GM23248 (cell line): ENCODE results near the gene ZNF77. TPM values are rescaled to one million over a fixed set of nuclear protein-coding genes. Genes with fewer than 3 reads are reported as not detected.
"Not testable (repeated sequence)": the region's sequence is repeated elsewhere in the genome, so short reads cannot be mapped to it uniquely, and the experiment has no call there.

Experiments used
- DNase-seq: peaks from one replicate; pipeline ENCODE4 v3.0.0-alpha.2; 2015
- H2AFZ ChIP-seq: fragments of 200-600 bp; sonication (generic); 2 replicates; pipeline ENCODE4 v1.6.1; 2016; ENCODE audit warnings: antibody characterized with exemption
- H3F3A ChIP-seq: fragments of 200-600 bp; sonication (generic); 2 replicates; pipeline ENCODE4 v1.6.1; 2016; ENCODE audit warnings: mild to moderate bottlenecking, antibody characterized with exemption, mixed run types; ENCODE audit not compliant: insufficient read depth
- H3K27ac ChIP-seq: fragments of 200-600 bp; sonication (generic); 2 replicates; pipeline ENCODE4 v1.5.1; 2016; ENCODE audit warnings: mild to moderate bottlenecking
- H3K27me3 ChIP-seq: fragments of 200-600 bp; sonication (generic); replicated peaks from 2 replicates; pipeline ENCODE4 v1.6.1; 2016; ENCODE audit warnings: mild to moderate bottlenecking; ENCODE audit not compliant: insufficient read depth
- H3K36me3 ChIP-seq: fragments of 200-600 bp; sonication (generic); 2 replicates; pipeline ENCODE4 v1.6.1; 2016; ENCODE audit warnings: low read depth, mild to moderate bottlenecking
- H3K4me1 ChIP-seq: fragments of 200-600 bp; sonication (generic); 2 replicates; pipeline ENCODE4 v1.6.1; 2016; ENCODE audit warnings: mild to moderate bottlenecking; ENCODE audit not compliant: insufficient read depth
- H3K4me2 ChIP-seq: fragments of 200-600 bp; sonication (generic); one replicate; pipeline ENCODE4 v1.6.1; 2016; ENCODE audit warnings: mild to moderate bottlenecking; ENCODE audit not compliant: unreplicated experiment
- H3K4me3 ChIP-seq: fragments of 200-600 bp; sonication (generic); 2 replicates; pipeline ENCODE4 v1.5.1; 2016; ENCODE audit warnings: mild to moderate bottlenecking
- H3K79me2 ChIP-seq: fragments of 200-600 bp; sonication (generic); 2 replicates; pipeline ENCODE4 v1.6.1; 2016; ENCODE audit warnings: mild to moderate bottlenecking; ENCODE audit not compliant: insufficient read depth
- H3K9ac ChIP-seq: fragments of 200-600 bp; sonication (generic); 2 replicates; pipeline ENCODE4 v1.6.1; 2016; ENCODE audit warnings: mild to moderate bottlenecking
- H3K9me2 ChIP-seq: fragments of 200-600 bp; sonication (generic); 2 replicates; pipeline ENCODE4 v1.6.1; 2016; ENCODE audit warnings: mixed run types, mild to moderate bottlenecking, moderate library complexity; ENCODE audit not compliant: insufficient read depth
- H3K9me3 ChIP-seq: fragments of 200-600 bp; sonication (generic); one replicate; pipeline ENCODE4 v1.6.1; 2017; ENCODE audit warnings: low read depth
- H4K20me1 ChIP-seq: fragments of 200-600 bp; sonication (generic); 2 replicates; pipeline ENCODE4 v1.6.0; 2016; ENCODE audit not compliant: insufficient read depth
- EZH2 ChIP-seq: fragments of 200-600 bp; sonication (generic); IDR thresholded peaks from 2 replicates; pipeline ENCODE4 v1.6.1; 2018; ENCODE audit warnings: antibody characterized with exemption, mild to moderate bottlenecking; ENCODE audit not compliant: insufficient read depth, poor library complexity, severe bottlenecking
- EZH2phosphoT487 ChIP-seq: fragments of 200-600 bp; sonication (generic); IDR thresholded peaks from 2 replicates; pipeline ENCODE4 v1.6.1; 2018; ENCODE audit warnings: antibody characterized with exemption, moderate library complexity, mild to moderate bottlenecking, low read depth; ENCODE audit not compliant: insufficient read depth
- WGBS, 2 experiments: methylation state at CpG; one replicate each; pipeline ENCODE4 v1.1.6; 2015 to 2017; ENCODE audit warnings: low lambda C conversion rate in 2 of 2, low coverage in 1 of 2; ENCODE audit errors: missing lambda C conversion rate in 2 of 2; 5-methylcytosine and 5-hydroxymethylcytosine counted together
- in situ Hi-C: fragments of 300-500 bp; cut with MboI; formaldehyde crosslinking; loops from 2 replicates; pipeline ENCODE4 v1.15.0; 2020
- polyA plus RNA-seq: library from polyadenylated mRNA; unstranded; fragments of >200 nt; fragmentation: Nextera tagmentation; extraction: Ambion mirVana; gene quantifications from 2 replicates; pipeline ENCODE4 v1.2.1, GENCODE V29; 2016
- total RNA-seq: library from RNA; depleted of rRNA; stranded (reverse); fragments of >200 nt; shearing (Covaris generic); gene quantifications from 2 replicates; pipeline ENCODE4 v1.2.3, GENCODE V29; 2014

The ZNF77 gene
- total and polyA plus RNA-seq, 2 experiments from 2014 or later: 1.1 to 1.2 TPM

DNA sequence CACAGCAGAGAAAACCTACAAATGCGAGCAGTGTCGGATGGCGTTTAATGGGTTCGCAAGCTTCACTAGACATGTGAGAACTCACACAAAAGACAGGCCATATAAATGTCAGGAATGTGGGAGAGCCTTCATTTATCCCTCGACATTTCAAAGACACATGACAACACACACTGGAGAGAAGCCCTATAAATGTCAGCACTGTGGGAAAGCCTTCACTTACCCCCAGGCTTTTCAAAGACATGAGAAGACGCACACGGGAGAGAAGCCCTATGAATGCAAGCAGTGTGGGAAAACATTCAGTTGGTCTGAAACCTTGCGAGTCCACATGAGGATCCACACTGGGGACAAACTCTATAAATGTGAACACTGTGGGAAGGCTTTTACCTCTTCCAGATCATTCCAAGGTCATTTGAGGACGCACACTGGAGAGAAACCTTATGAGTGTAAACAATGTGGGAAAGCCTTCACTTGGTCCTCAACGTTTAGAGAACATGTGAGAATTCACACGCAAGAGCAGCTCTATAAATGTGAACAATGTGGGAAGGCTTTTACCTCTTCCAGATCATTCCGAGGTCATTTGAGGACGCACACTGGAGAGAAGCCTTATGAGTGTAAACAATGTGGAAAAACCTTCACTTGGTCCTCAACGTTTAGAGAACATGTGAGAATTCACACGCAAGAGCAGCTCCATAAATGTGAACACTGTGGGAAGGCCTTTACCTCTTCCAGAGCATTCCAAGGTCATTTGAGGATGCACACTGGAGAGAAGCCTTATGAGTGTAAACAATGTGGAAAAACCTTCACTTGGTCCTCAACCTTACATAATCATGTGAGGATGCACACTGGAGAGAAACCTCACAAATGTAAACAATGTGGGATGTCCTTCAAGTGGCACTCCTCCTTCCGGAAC, 27.2 kb downstream of the ZNF77 start:
- Histone ChIP-seq H4K20me1 (no peaks in the 10 kb centered on the region), H3K9me2 (no peaks in the 10 kb centered on the region), H3F3A (no peaks in the 10 kb centered on the region), H3K4me3 (no peak overlapping the region), H3K27me3 (no peaks in the 10 kb centered on the region), H2AFZ (no peak overlapping the region), H3K4me2 (no peak overlapping the region), H3K9me3 (no peaks in the 10 kb centered on the region), H3K79me2 (0 out of 2 replicates have a peak, but pooled peaks cover 4% of the 10 kb centered on the region), H3K4me1 (no peaks in the 10 kb centered on the region), H3K9ac (no peak overlapping the region), H3K36me3 (peaks cover 26% of the 10 kb centered on the region), H3K27ac (no peak overlapping the region)
- no peak for DNase-seq
- in situ Hi-C loops: no loop called here
- TF ChIP-seq EZH2phosphoT487: no peak
- TF ChIP-seq EZH2: no peak
- 94 to 97% methylated on average over 16 of the region's 16 CpGs for WGBS, 2 experiments

DNA sequence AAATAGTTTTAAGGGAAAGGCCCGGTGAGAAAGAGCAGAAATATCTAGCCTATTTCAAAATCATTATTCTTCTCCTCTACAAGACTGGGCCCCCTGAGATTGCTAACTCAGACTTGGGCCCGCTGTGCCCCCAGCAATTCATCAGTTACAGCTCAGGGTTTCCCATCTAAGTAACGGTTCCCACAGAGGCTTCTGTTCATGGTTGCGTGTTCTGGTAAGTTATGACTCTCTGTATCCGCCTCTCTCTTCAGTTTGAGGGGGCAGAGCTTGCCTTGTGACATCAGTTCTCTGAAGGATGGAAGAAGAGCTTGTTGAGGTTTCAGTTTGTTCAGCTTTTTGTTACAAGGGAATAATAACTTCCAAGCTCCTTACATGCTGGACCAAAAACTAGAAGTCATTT, 32.5 kb downstream of the ZNF77 start:
- DNase-seq: no peak
- Histone ChIP-seq H3K4me1 (peaks cover 8% of the 10 kb centered on the region), H3K9me3 (no peaks in the 10 kb centered on the region), H3K9me2 (no peaks in the 10 kb centered on the region), H3K27me3 (no peaks in the 10 kb centered on the region), H4K20me1 (no peaks in the 10 kb centered on the region), H3K79me2 (0 out of 2 replicates have a peak, but pooled peaks cover 12% of the 10 kb centered on the region), H3K9ac (no peak overlapping the region), H3K27ac (no peak overlapping the region), H3F3A (peaks cover 9% of the 10 kb centered on the region; the same call in 1 of the 2 replicates), H3K36me3 (peaks cover 15% of the 10 kb centered on the region), H2AFZ (no peak overlapping the region), H3K4me3 (no peak overlapping the region), H3K4me2 (no peak overlapping the region)
- WGBS, 2 experiments: 93 to 98% methylated on average over 5 of the region's 5 CpGs
- in situ Hi-C loops: no loop called here
- TF ChIP-seq EZH2: no peak
- no peak for TF ChIP-seq EZH2phosphoT487

DNA sequence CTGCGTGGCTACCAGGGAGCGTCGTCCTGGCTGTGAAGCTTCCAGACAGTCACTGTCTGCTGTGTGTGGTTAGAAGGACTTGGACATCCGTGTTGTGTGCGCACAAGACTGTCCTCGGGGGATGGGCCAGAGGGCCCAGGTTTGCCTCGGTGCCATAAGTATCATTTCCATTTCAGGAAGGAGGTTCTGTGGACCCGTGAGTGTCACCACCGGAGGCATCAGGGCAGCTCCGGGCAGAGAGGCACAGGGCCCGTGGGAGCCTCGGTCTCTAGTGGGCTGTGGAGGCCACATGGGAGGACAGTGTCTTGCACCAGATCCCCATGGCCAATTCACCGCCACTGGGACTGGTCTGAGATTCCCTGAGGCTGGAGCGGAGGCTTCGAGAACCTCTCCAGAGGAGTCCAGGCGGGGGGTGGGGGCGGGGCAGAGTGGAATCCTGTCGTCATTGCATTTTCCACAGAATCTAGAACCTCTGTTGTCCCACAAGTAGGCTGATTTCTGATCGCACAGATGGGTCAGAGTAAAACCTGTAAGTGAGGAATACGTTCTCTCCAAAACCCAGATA, 38.1 kb downstream of the ZNF77 start:
- no peak overlapping the region for H3K4me2 ChIP-seq
- H3K27me3 ChIP-seq: no peaks in the 10 kb centered on the region
- peaks cover 14% of the 10 kb centered on the region for H3F3A ChIP-seq
- H3K9me3 ChIP-seq: no peaks in the 10 kb centered on the region
- 94 to 96% methylated on average over 20 of the region's 20 CpGs for WGBS, 2 experiments
- no peak for TF ChIP-seq EZH2phosphoT487
- no peak for TF ChIP-seq EZH2
- no peak for DNase-seq
- H3K4me3 ChIP-seq: no peak overlapping the region
- no peaks in the 10 kb centered on the region for H3K9me2 ChIP-seq
- H2AFZ ChIP-seq: no peak overlapping the region
- H3K4me1 ChIP-seq: peaks cover 8% of the 10 kb centered on the region
- H3K9ac ChIP-seq: no peak overlapping the region
- in situ Hi-C loops: no loop called here
- H3K27ac ChIP-seq: no peak overlapping the region
- H3K36me3 ChIP-seq: no peaks in the 10 kb centered on the region
- peaks cover 18% of the 10 kb centered on the region for H3K79me2 ChIP-seq
- H4K20me1 ChIP-seq: no peaks in the 10 kb centered on the region

DNA sequence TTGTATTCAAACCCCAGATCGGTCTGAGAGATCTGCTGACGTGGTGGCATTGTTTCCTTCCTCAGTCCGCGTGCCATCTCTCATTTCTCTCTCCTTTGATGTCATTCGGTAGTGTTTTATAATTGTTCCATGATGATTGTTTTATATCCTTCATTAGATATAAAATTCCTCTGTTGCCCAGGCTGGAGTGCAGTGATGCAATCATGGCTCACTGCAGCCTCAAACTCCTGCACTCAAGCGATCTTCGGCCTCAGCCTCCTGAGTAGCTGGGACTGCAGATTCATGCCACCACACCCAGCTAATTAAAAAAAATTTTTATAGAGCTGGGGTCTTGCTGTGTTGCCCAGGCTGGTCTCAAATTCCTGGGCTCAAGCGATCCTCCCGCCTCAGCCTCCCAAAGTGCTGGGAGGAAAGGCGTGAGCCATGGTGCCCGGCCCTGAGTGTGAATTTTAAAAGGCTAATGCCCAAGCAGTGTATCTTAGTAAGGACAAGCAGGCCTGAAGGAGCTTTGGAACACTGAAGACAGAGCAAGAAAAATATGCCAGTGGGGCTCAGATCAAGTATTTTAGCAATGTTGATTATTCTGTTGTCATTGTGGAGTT, 38.8 kb downstream of the ZNF77 start:
- H3K27ac ChIP-seq: no peak overlapping the region
- DNase-seq: no peak
- in situ Hi-C loops: no loop called here
- 77 to 80% methylated on average over 11 of the region's 11 CpGs for WGBS, 2 experiments
- H3K4me1 ChIP-seq: peaks cover 8% of the 10 kb centered on the region
- H3K9me3 ChIP-seq: no peaks in the 10 kb centered on the region
- no peaks in the 10 kb centered on the region for H3K36me3 ChIP-seq
- no peak overlapping the region for H3K4me2 ChIP-seq
- TF ChIP-seq EZH2 (no peak), EZH2phosphoT487 (no peak)
- no peak overlapping the region for H2AFZ ChIP-seq
- peaks cover 14% of the 10 kb centered on the region for H3F3A ChIP-seq
- H4K20me1 ChIP-seq: no peaks in the 10 kb centered on the region
- no peaks in the 10 kb centered on the region for H3K9me2 ChIP-seq
- H3K9ac ChIP-seq: no peak overlapping the region
- H3K79me2 ChIP-seq: peaks cover 22% of the 10 kb centered on the region
- H3K27me3 ChIP-seq: no peaks in the 10 kb centered on the region
- H3K4me3 ChIP-seq: no peak overlapping the region

DNA sequence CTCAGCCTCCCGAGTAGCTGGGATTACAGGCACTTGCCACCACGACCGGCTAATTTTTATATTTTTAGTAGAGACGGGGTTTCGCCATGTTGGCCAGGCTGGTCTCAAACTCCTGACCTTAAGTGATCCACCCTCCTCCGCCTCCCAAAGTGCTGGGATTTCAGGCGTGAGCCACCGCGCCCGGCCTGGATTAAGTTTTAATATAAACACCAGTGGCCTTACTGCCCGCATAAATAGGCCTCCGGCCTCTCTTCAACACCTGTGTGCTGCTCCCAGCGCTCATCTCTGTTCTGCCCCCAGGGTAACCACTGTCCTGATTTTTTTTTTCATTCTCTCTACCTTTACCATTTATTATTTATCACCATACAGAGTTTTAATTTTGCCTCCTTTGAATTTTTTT, 41.4 kb downstream of the ZNF77 start:
- Histone ChIP-seq H3F3A (peaks cover 11% of the 10 kb centered on the region), H3K79me2 (peaks cover 18% of the 10 kb centered on the region)
- H3K9me3 ChIP-seq, H3K4me2 ChIP-seq, H3K9me2 ChIP-seq, DNase-seq, H3K4me1 ChIP-seq, H3K27ac ChIP-seq, in situ Hi-C loops, H3K36me3 ChIP-seq, H3K9ac ChIP-seq, H3K27me3 ChIP-seq, H3K4me3 ChIP-seq, H4K20me1 ChIP-seq, H2AFZ ChIP-seq: not testable (repeated sequence)
- WGBS, 2 experiments: 94 to 95% methylated on average over 12 to 13 of the region's 13 CpGs
